Kidney (tissue), 14 donors: ENCODE results near the gene TMEM129. TPM values are rescaled to one million over a fixed set of nuclear protein-coding genes. Genes with fewer than 3 reads are reported as not detected.
"Not testable (repeated sequence)": the region's sequence is repeated elsewhere in the genome, so short reads cannot be mapped to it uniquely, and the experiment has no call there.

Experiments
- DNase-seq, 5 donors: peaks; one replicate each; pipeline ENCODE4 v3.0.0-alpha.2; 2013 to 2020
- FAIRE-seq: peaks from 2 replicates; lab custom pipeline; 2012; peaks lifted over from hg19 to GRCh38; lab: Jason Lieb, UNC
- H3K27ac ChIP-seq, 2 donors: one replicate each; pipeline ENCODE4 v1.7.0; 2013; ENCODE audit warnings: low read depth in 2 of 2, low read length in 2 of 2, inconsistent platforms in 1 of 2
- H3K27me3 ChIP-seq: one replicate; pipeline ENCODE4 v1.7.1; 2013; ENCODE audit warnings: low read length, inconsistent platforms; ENCODE audit not compliant: control insufficient read depth, insufficient read depth
- H3K36me3 ChIP-seq, 3 donors: one replicate each; pipeline versions ENCODE4 v1.7.0 to v1.7.1; 2013; ENCODE audit warnings: low read length in 3 of 3, control low read depth in 1 of 3, inconsistent platforms in 1 of 3; ENCODE audit not compliant: insufficient read depth in 3 of 3, control insufficient read depth in 2 of 3
- H3K4me1 ChIP-seq, 3 donors: one replicate each; pipeline versions ENCODE4 v1.7.0 to v1.7.1; 2013; ENCODE audit warnings: low read length in 3 of 3, inconsistent platforms in 1 of 3, low read depth in 1 of 3; ENCODE audit not compliant: control insufficient read depth in 2 of 3, insufficient read depth in 2 of 3
- H3K4me3 ChIP-seq, 3 donors: one replicate each; pipeline versions ENCODE4 v1.7.0 to v1.8.1; 2013; ENCODE audit warnings: low read length in 3 of 3, control low read depth in 1 of 3, inconsistent platforms in 1 of 3
- H3K9ac ChIP-seq, 3 donors: one replicate each; pipeline versions ENCODE4 v1.7.0 to v1.7.1; 2013; ENCODE audit warnings: low read length in 3 of 3, control low read depth in 1 of 3, inconsistent platforms in 1 of 3
- H3K9me3 ChIP-seq, 3 donors: one replicate each; pipeline versions ENCODE4 v1.7.0 to v1.7.1; 2013; ENCODE audit warnings: low read length in 3 of 3, control low read depth in 1 of 3, inconsistent platforms in 1 of 3; ENCODE audit not compliant: control insufficient read depth in 2 of 3, insufficient read depth in 1 of 3
- CTCF ChIP-seq: IDR thresholded peaks from 3 replicates; pipeline ENCODE4 v1.5.1; 2012; ENCODE audit warnings: mild to moderate bottlenecking, moderate library complexity, borderline replicate concordance; ENCODE audit not compliant: insufficient read depth; ENCODE audit errors: extremely low read depth
- intact Hi-C: fragments of 100-400 bp; cut with DNase I; formaldehyde crosslinking; loops from one replicate; pipeline ENCODE4 v1.11.1; 2022
- polyA plus RNA-seq: library from polyadenylated mRNA; stranded (reverse); fragments of 350-450 nt; fragmentation: Illumina TruSeq; extraction: RNeasy Lipid Tissue Mini Kit (QIAGEN cat#74804); gene quantifications from one replicate; pipeline ENCODE4 v1.2.3, GENCODE V29; 2014; ENCODE audit warnings: low read depth, low replicate concordance; ENCODE audit not compliant: insufficient read depth
- total RNA-seq: library from RNA; stranded (reverse); fragmentation: NEBNext Ultra II Directional; extraction: Animal tissue kit (Norgen Biotek cat#: 25700); gene quantifications from one replicate; pipeline ENCODE4 v1.2.1, GENCODE V29; 2021
- donor health status: control.
- donor health status: control.
- donor health status: control.
- donor health status: control.
- donor health status: control.
- donor health status: DM: yes; HTN: yes; CAD: no.
- donor health status: Normal renal cell carcinoma (clear cell type).

Gene TMEM129
- total and polyA plus RNA-seq, 2 donors from 2014 or later, result 48.2 to 60.0 TPM

GRCh38 chr4:1706358-1706757 lies 14.8 kb downstream of the TMEM129 start:
- TF ChIP-seq CTCF, result no peak
- DNase-seq (no peak), FAIRE-seq (no peak)
- Histone ChIP-seq H3K9me3 (no peaks in the 10 kb centered on the region), H3K36me3 (peaks cover 2 to 23% (median 10%) of the 10 kb centered on the region in 3 donors), H3K9ac (no peak overlapping the region), H3K4me3 (no peak overlapping the region), H3K4me1 (peaks cover 0 to 10% (median 0%) of the 10 kb centered on the region in 3 donors), H3K27ac (no peak overlapping the region), H3K27me3 (no peaks in the 10 kb centered on the region)
- intact Hi-C loops, result no loop called here

- peaks cover 0 to 6% (median 0%) of the 10 kb centered on the region in 3 donors for H3K4me1 ChIP-seq
- no peaks in the 10 kb centered on the region for H3K9me3 ChIP-seq
- no peaks in the 10 kb centered on the region for H3K27me3 ChIP-seq
- no peak overlapping the region for H3K4me3 ChIP-seq
- FAIRE-seq (no peak), DNase-seq (no peak)
- intact Hi-C loops, result no loop called here
- H3K9ac ChIP-seq, result no peak overlapping the region
- H3K27ac ChIP-seq, result no peak overlapping the region
- TF ChIP-seq CTCF, result no peak
- H3K36me3 ChIP-seq, result peaks cover 2 to 23% (median 10%) of the 10 kb centered on the region in 3 donors
Observed at GRCh38 chr4:1705732-1706131, 15.4 kb downstream of the TMEM129 start.

- FAIRE-seq, result no peak
- H3K36me3 ChIP-seq, result peaks cover 4 to 31% (median 19%) of the 10 kb centered on the region in 3 donors
- DNase-seq, result no peak
- H3K4me3 ChIP-seq, result no peak overlapping the region
- no peak overlapping the region for H3K27ac ChIP-seq
- no peak overlapping the region for H3K9ac ChIP-seq
- no peaks in the 10 kb centered on the region for H3K4me1 ChIP-seq
- H3K27me3 ChIP-seq, result no peaks in the 10 kb centered on the region
- intact Hi-C loops, result no loop called here
- TF ChIP-seq CTCF, result no peak
- no peaks in the 10 kb centered on the region for H3K9me3 ChIP-seq
Observed at GRCh38 chr4:1703867-1704266, 17.3 kb downstream of the TMEM129 start.

GRCh38 chr4:1701671-1702070 lies 19.5 kb downstream of the TMEM129 start:
- H3K4me3 ChIP-seq, H3K9ac ChIP-seq, intact Hi-C loops, DNase-seq, H3K27ac ChIP-seq, H3K27me3 ChIP-seq, H3K4me1 ChIP-seq, FAIRE-seq, H3K9me3 ChIP-seq: not testable (repeated sequence)
- H3K36me3 ChIP-seq, result peaks cover 6 to 40% (median 20%) of the 10 kb centered on the region in 3 donors
